GM21619 (cell line): ENCODE measurements around the gene RANBP3L.
"Not testable (repeated sequence)": the region's sequence is repeated elsewhere in the genome, so short reads cannot be mapped to it uniquely, and the experiment has no call there.

ENCODE experiments used
- ATAC-seq: cut with Tn5 transposase; IDR thresholded peaks from one replicate; pipeline ENCODE4 v1.9.1; 2021; ENCODE audit not compliant: unreplicated experiment

The RANBP3L gene

DNA sequence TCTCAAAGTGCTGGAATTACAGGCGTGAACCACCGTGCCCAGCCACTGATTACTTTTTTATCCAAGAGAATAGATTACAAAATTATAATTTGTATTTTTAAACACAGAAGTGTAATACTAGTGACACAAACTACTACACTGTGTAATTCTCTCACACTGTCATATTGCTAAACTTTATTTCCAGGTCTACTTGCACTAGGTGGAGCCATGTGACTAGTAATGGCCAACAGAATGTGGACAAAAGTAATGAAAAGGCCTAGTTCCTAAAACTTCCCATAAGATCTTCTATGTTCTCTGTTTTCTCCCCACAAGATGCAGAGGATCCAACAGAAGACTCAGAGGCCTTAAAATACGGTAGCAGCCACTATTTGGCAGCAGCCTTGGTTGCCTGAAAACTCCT is 87.3 kb downstream of the RANBP3L start:
- no peak for ATAC-seq

DNA sequence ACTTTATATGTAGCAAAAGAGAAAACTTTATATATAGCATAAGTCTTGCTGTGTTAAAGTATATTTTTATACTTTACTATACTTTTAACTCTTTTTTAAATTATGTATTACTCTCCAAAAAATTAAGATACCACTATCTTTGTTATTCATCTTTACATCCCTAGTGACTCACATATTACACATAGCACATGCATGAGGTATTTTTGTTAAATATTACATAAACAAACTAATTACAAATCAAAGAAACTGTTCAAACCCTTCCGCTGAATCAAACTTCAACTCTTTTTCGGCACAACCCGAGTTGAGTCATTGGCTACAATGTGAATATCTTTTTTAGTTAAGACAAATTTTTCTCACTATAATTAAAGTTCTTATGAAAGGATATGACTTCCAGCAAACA is 92.0 kb downstream of the RANBP3L start:
- no peak for ATAC-seq

DNA sequence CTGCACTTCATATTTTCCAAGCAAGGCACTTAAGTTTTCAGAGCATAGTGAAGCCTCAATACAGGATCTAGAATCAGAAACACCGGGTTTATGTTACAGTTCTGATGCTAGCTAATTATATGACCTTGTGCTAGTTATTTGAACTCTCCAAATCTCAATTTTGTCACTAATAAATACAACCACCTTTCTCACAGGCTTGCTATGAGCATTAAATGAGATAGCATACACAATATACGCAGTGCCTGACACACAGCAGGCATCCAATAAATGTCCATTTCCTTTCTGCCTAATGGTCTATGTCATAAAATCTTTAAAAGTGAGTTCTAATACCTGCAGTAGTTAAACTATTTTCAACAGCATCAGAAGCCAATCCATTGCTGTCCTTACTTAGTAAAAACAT is 92.9 kb downstream of the RANBP3L start:
- no peak for ATAC-seq

DNA sequence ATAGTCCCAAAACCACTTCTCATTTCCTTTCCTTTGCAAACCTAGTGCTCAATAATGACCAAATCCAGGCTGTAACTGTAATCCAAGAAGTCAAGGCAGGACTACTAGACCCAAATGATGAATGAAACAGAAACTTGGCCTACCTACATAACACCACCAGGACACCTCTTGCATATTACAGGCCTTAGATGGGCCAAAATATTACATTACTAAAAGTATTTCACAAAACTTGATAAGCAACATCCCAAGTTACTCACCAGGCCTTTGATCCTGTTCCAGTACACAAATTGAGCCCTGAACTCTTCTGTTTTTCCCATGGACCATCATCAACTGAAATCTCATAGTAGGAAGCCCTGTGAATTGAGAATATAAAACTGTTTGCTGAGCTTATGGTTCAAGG is 94.8 kb downstream of the RANBP3L start:
- ATAC-seq: no peak

DNA sequence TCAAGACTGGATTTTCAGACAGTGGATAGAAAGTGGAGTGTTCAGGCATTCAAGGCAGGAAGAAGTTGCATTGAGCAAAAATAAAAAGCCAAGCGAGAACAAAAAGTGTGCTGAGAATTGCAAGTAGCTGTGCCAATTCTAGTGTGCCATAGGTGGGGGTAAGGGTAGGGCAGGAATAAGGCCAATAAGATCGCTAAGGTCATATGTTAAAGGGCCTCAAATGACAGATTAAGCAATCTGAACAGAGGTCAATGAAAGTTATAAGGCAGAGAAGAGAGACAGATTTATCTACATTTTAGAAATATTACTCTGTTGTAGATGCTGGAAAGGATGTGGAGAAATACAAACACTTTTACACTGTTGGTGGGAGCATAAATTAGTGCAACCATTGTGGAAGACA is 96.4 kb downstream of the RANBP3L start:
- no peak for ATAC-seq

DNA sequence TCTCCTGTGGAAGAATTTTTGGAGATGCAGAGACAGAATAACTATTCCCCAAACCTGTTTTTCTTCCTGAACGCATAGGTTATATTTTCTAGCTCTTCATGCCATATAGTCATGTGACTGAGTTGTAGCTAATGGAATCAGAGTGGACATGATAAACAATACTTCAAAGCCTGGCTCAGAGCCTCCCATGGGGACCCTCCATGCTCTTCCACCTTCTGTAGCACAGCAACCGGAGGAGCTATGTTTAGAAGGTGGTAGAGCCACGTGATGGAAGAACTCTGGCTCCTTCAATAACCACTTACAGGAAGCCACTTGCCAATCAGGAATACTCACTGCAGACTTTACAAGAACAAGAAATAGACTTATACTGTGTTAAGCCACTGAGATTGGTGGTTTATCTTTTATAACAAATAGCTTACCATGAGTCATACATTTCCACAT is 99.2 kb downstream of the RANBP3L start:
- ATAC-seq: no peak

DNA sequence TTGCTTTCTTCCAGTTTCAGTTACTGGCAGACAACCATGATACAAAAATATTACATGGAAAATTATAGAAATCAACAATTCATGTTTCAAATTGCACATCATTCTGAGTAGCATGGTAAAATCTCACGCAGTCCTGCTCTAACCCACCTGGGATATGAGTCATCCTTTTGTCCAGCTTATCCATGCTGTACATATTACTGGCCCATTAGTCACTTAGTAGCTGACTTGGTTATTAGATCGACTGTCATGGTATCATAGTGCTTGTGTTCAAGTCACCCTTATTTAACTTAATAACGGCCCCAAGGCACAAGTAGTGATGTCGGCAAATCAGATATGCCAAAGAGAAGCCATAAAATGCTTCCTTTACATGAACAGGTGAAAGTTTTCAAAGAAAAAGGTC is 101.2 kb downstream of the RANBP3L start:
- ATAC-seq: no peak

DNA sequence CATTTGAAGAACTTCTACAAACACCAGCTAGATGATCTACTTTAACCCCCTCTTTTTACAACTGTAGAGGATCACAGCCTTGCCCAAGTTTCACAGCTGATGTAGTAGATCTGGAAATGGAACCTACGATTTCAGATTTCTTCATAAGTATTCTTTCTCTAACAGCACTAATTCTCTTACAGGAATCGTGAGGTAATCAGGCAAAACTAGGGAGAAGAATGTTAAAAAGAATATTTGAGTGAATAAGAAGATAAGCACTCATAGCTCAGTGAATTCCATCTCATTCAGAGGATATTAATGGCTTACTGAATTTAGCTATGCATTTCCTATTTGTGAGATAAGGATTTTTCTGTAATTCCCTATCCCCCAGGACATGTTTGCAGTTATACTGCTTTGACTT is 102.1 kb downstream of the RANBP3L start:
- no peak for ATAC-seq

DNA sequence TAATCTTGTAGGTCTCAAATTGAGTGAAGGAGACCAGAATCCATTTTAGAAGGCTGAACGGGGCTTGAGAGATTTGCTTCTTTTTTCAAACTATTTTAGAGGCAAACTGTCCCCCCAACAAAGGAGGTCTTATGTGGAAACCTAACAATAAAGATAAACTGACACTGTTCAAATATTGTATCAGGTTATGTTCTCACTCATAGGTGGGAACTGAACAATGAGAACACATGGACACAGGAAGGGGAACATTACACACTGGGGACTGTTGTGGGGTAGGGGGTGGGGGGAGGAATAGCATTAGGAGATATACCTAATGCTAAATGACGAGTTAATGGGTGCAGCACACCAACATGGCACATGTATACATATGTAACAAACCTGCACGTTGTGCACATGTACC is 102.9 kb downstream of the RANBP3L start:
- not testable (repeated sequence) for ATAC-seq
